Measurements from ENCODE around the gene ERBB4. TPM values are rescaled to one million over a fixed set of nuclear protein-coding genes. Genes with fewer than 3 reads are reported as not detected.
"Not testable (repeated sequence)": the region's sequence is repeated elsewhere in the genome, so short reads cannot be mapped to it uniquely, and the experiment has no call there.

ERBB4 gene
- total RNA-seq, 3 donors from 2014 or later, result 1.6 to 53.1 (median 18.4) TPM

DNA sequence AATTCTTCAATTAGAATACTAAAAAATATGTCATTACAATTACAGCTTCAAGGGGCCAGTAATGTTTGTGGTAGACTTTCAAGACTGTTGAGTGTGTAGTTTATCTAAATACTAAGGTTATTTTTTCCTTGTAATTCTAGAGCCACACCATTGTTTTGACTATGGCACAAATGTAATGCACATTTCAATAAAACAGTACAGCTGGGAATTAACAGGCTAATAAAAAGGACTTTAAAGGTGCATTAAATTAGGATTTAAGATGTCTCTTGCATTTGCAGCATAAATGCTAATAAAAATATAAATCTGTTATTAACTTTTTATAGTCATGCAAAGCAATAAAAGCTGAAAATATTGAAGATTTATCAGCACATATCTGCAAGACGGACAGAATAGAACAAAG lies 344.8 kb downstream of the ERBB4 start:
- no peak overlapping the region for H3K27ac ChIP-seq
- no peaks in the 10 kb centered on the region for H3K27me3 ChIP-seq
- TF ChIP-seq POLR2A (IDR thresholded peaks at IDR 0.05) (no peak), POLR2AphosphoS5 (IDR thresholded peaks at IDR 0.05) (no peak)
- TF ChIP-seq, protein P1, sequence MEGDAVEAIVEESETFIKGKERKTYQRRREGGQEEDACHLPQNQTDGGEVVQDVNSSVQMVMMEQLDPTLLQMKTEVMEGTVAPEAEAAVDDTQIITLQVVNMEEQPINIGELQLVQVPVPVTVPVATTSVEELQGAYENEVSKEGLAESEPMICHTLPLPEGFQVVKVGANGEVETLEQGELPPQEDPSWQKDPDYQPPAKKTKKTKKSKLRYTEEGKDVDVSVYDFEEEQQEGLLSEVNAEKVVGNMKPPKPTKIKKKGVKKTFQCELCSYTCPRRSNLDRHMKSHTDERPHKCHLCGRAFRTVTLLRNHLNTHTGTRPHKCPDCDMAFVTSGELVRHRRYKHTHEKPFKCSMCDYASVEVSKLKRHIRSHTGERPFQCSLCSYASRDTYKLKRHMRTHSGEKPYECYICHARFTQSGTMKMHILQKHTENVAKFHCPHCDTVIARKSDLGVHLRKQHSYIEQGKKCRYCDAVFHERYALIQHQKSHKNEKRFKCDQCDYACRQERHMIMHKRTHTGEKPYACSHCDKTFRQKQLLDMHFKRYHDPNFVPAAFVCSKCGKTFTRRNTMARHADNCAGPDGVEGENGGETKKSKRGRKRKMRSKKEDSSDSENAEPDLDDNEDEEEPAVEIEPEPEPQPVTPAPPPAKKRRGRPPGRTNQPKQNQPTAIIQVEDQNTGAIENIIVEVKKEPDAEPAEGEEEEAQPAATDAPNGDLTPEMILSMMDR (IDR thresholded peaks at IDR 0.05), result no peak
- H3K36me3 ChIP-seq, result no peaks in the 10 kb centered on the region
- no peak overlapping the region for H3K4me3 ChIP-seq
- H3K9me3 ChIP-seq, result no peaks in the 10 kb centered on the region
- H3K4me1 ChIP-seq, result no peaks in the 10 kb centered on the region
- intact Hi-C loops (cut with DNase I; ENCODE audit: low total_unique reads), result no loop called here
- no peak for DNase-seq (ENCODE audit: low spot score in 2 of 2)

DNA sequence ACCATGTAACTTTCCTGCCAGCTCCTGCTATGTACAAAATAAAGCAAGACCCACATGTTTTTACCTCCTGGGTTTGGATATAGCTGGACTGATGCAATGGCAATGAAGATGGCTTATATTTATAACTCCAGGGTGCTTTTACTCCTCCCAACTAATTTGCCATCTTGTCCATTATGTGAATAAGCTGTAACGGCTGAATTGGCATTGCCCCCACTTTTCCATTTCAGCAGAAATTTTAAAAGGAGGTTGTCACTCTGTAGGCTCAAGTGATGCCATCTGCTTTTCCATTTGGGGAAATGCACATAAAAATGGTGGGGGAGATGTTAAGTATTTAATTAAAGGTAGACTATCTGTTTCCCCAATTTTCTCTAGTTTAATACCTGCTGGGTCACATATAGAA lies 345.5 kb downstream of the ERBB4 start:
- Histone ChIP-seq H3K27ac (no peak overlapping the region), H3K4me1 (no peaks in the 10 kb centered on the region), H3K4me3 (no peak overlapping the region), H3K36me3 (no peaks in the 10 kb centered on the region), H3K27me3 (no peaks in the 10 kb centered on the region), H3K9me3 (no peaks in the 10 kb centered on the region)
- intact Hi-C loops (cut with DNase I; ENCODE audit: low total_unique reads), result no loop called here
- no peak for TF ChIP-seq POLR2A (IDR thresholded peaks at IDR 0.05)
- TF ChIP-seq POLR2AphosphoS5 (IDR thresholded peaks at IDR 0.05), result no peak
- DNase-seq (ENCODE audit: low spot score in 2 of 2), result no peak

DNA sequence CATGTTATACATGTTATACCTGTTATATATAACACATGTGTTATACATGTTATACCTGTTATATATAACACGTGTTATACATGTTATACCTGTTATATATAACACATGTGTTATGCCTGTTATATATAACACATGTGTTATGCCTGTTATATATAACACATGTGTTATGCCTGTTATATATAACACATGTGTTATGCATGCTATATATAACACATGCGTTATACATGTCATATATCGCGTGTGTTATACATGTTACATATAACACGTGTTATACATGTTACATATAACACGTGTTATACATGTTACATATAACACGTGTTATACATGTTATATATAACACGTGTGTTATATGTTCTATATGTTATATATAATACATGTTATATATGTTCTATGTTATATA lies 347.2 kb downstream of the ERBB4 start:
- H3K36me3 ChIP-seq; H3K9me3 ChIP-seq; intact Hi-C loops (cut with DNase I; ENCODE audit: low total_unique reads); H3K4me3 ChIP-seq; DNase-seq (ENCODE audit: low spot score in 2 of 2); H3K27ac ChIP-seq; H3K4me1 ChIP-seq; H3K27me3 ChIP-seq: not testable (repeated sequence)

DNA sequence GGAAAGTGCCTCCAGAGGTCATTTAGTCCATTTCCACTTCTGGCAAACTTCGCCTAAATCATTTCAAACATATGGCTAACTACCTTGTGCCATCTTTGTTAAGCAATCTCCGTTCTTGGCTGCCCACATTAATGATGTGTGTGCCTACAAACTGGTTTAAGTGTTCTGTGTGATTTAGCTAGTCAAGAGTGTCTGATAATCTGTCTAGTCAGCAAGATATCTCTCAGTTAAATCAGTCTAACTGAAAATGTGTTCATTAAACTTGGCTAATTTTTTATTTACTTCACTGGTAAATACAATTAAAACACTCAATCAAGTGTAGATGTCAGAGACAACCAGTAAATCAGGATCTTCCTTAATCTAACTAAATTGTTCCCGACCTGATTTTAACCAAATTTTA lies 352.4 kb downstream of the ERBB4 start:
- Histone ChIP-seq H3K36me3 (no peaks in the 10 kb centered on the region), H3K27me3 (no peaks in the 10 kb centered on the region), H3K27ac (no peak overlapping the region), H3K9me3 (no peaks in the 10 kb centered on the region), H3K4me3 (no peak overlapping the region), H3K4me1 (no peaks in the 10 kb centered on the region)
- intact Hi-C loops (cut with DNase I; ENCODE audit: low total_unique reads), result no loop called here
- DNase-seq (ENCODE audit: low spot score in 2 of 2), result no peak
- no peak for TF ChIP-seq POLR2A (IDR thresholded peaks at IDR 0.05)
- no peak for TF ChIP-seq POLR2AphosphoS5 (IDR thresholded peaks at IDR 0.05)
- TF ChIP-seq, protein P1 (IDR thresholded peaks at IDR 0.05), result no peak

DNA sequence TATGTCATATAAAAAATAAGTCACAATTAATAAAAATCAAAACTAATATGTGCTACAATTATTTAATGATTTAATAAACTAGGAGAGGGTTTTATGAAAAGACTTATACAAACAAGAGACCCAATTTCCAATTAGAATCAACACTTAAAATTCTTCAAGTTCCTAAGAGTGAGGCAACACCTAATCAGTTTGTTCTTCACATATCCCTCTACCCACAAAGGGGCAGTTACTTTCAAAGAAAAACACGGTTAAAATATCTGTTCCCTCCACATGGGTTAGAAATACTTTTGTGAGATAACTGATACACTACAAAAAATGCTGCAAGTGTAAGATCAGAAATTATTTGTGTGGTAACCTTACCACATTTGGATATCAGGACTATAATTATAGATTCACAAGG lies 357.0 kb downstream of the ERBB4 start:
- H3K9me3 ChIP-seq, result no peaks in the 10 kb centered on the region
- no peak overlapping the region for H3K4me3 ChIP-seq
- TF ChIP-seq POLR2AphosphoS5 (IDR thresholded peaks at IDR 0.05), result no peak
- no peak for TF ChIP-seq POLR2A (IDR thresholded peaks at IDR 0.05)
- TF ChIP-seq, protein P1 (IDR thresholded peaks at IDR 0.05), result no peak
- H3K27me3 ChIP-seq, result no peaks in the 10 kb centered on the region
- intact Hi-C loops (cut with DNase I; ENCODE audit: low total_unique reads), result no loop called here
- no peak for DNase-seq (ENCODE audit: low spot score in 2 of 2)
- no peak overlapping the region for H3K27ac ChIP-seq
- no peaks in the 10 kb centered on the region for H3K36me3 ChIP-seq
- H3K4me1 ChIP-seq, result no peaks in the 10 kb centered on the region

DNA sequence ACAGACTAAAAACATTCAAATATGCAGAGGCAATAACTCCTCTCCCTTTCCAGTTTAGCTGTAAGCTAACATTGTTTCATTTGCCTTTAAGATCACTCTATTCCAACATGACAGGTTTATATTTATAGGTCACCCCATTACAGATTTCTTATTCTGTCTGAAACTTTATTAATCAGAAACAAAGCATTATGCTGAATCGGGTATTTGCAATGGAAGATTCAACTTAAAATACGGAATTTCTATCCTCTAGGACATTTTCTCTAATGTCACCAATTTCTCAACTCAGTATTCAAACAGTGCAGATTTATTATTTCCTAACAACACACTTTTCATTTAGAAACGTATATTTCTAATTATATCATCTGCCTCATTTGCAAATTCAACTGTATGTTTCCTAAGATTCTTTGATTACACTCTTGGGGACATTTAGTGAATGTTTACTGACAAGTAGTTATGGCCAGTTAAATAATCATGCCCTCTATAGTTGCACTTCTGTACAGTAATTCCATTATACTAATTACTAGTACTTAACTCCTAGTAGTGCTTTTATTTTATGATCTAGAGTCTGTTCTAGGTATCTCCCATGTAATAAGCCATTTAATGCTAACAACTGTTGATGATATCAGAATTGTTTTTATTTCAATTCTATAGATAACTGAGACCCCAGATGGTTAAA lies 358.1 kb downstream of the ERBB4 start:
- no peak for DNase-seq (ENCODE audit: low spot score in 2 of 2)
- TF ChIP-seq POLR2AphosphoS5 (IDR thresholded peaks at IDR 0.05) (no peak), POLR2A (IDR thresholded peaks at IDR 0.05) (no peak)
- TF ChIP-seq, protein P1 (IDR thresholded peaks at IDR 0.05), result no peak
- H3K27ac ChIP-seq, result no peak overlapping the region
- H3K36me3 ChIP-seq, result no peaks in the 10 kb centered on the region
- intact Hi-C loops (cut with DNase I; ENCODE audit: low total_unique reads), result no loop called here
- H3K4me1 ChIP-seq, result no peaks in the 10 kb centered on the region
- H3K27me3 ChIP-seq, result no peaks in the 10 kb centered on the region
- H3K4me3 ChIP-seq, result no peak overlapping the region
- no peaks in the 10 kb centered on the region for H3K9me3 ChIP-seq

All from breast epithelium (tissue), 4 donors.